ENCODE measurements around the gene ALCAM.

Gene ALCAM

GRCh38 chr3:105614288-105615030, 247.8 kb downstream of the ALCAM start:
- TF ChIP-seq, protein P1, sequence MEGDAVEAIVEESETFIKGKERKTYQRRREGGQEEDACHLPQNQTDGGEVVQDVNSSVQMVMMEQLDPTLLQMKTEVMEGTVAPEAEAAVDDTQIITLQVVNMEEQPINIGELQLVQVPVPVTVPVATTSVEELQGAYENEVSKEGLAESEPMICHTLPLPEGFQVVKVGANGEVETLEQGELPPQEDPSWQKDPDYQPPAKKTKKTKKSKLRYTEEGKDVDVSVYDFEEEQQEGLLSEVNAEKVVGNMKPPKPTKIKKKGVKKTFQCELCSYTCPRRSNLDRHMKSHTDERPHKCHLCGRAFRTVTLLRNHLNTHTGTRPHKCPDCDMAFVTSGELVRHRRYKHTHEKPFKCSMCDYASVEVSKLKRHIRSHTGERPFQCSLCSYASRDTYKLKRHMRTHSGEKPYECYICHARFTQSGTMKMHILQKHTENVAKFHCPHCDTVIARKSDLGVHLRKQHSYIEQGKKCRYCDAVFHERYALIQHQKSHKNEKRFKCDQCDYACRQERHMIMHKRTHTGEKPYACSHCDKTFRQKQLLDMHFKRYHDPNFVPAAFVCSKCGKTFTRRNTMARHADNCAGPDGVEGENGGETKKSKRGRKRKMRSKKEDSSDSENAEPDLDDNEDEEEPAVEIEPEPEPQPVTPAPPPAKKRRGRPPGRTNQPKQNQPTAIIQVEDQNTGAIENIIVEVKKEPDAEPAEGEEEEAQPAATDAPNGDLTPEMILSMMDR (IDR thresholded peaks at IDR 0.05; ENCODE audit: insufficient read depth, low read length, poor library complexity, severe bottlenecking): no peak
- H3K27me3 ChIP-seq (replicated peaks; ENCODE audit: control insufficient read depth, insufficient read depth, low read length): no peaks in the 10 kb centered on the region
- H3K4me3 ChIP-seq (replicated peaks; ENCODE audit: low read depth, low read length): no peak overlapping the region
- no peak for DNase-seq (ENCODE audit: extremely low read depth, insufficient read length)
- no peaks in the 10 kb centered on the region for H3K36me3 ChIP-seq (ENCODE audit: control insufficient read depth, insufficient read depth, low read length)

DNA sequence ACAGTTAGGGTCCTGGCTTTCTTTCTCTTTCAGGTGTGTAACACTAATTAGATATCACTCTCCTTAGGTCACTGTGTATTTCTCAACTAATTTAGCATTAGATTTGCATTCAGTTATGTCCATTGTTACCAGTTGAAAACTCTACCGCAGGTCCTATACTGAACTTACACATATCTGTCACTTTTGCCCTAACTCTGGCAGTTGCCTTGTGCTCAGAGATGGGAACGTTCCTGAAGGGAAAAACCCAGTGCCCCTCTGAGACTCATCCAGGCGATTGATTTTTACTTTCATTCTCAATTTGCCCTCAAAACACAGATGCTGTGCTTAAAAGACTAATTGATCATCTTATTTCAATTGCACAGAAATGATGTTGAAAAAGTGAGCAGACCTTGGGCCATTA, 249.1 kb downstream of the ALCAM start:
- no peak overlapping the region for H3K4me3 ChIP-seq (replicated peaks; ENCODE audit: low read depth, low read length)
- TF ChIP-seq, protein P1 (IDR thresholded peaks at IDR 0.05; ENCODE audit: insufficient read depth, low read length, poor library complexity, severe bottlenecking): no peak
- no peaks in the 10 kb centered on the region for H3K27me3 ChIP-seq (replicated peaks; ENCODE audit: control insufficient read depth, insufficient read depth, low read length)
- no peaks in the 10 kb centered on the region for H3K36me3 ChIP-seq (ENCODE audit: control insufficient read depth, insufficient read depth, low read length)
- DNase-seq (ENCODE audit: extremely low read depth, insufficient read length): no peak

- TF ChIP-seq, protein P1 (IDR thresholded peaks at IDR 0.05; ENCODE audit: insufficient read depth, low read length, poor library complexity, severe bottlenecking): no peak
- DNase-seq (ENCODE audit: extremely low read depth, insufficient read length): no peak
- no peaks in the 10 kb centered on the region for H3K27me3 ChIP-seq (replicated peaks; ENCODE audit: control insufficient read depth, insufficient read depth, low read length)
These were observed 249.8 kb downstream of the ALCAM start for GRCh38 chr3:105616374-105617121.

GRCh38 chr3:105618556-105618955, 251.8 kb downstream of the ALCAM start:
- TF ChIP-seq, protein P1 (IDR thresholded peaks at IDR 0.05; ENCODE audit: insufficient read depth, low read length, poor library complexity, severe bottlenecking): no peak
- no peak for DNase-seq (ENCODE audit: extremely low read depth, insufficient read length)
- Histone ChIP-seq H3K4me3 (replicated peaks; ENCODE audit: low read depth, low read length) (no peak overlapping the region), H3K36me3 (ENCODE audit: control insufficient read depth, insufficient read depth, low read length) (no peaks in the 10 kb centered on the region), H3K27me3 (replicated peaks; ENCODE audit: control insufficient read depth, insufficient read depth, low read length) (no peaks in the 10 kb centered on the region)

More at GRCh38 chr3:105616374-105617121, 249.8 kb downstream of the ALCAM start:
- Histone ChIP-seq H3K4me3 (replicated peaks; ENCODE audit: low read depth, low read length) (no peak overlapping the region), H3K36me3 (ENCODE audit: control insufficient read depth, insufficient read depth, low read length) (no peaks in the 10 kb centered on the region)

- DNase-seq (ENCODE audit: extremely low read depth, insufficient read length): no peak
- no peak overlapping the region for H3K4me3 ChIP-seq (replicated peaks; ENCODE audit: low read depth, low read length)
- H3K36me3 ChIP-seq (ENCODE audit: control insufficient read depth, insufficient read depth, low read length): no peaks in the 10 kb centered on the region
- TF ChIP-seq, protein P1 (IDR thresholded peaks at IDR 0.05; ENCODE audit: insufficient read depth, low read length, poor library complexity, severe bottlenecking): no peak
- H3K27me3 ChIP-seq (replicated peaks; ENCODE audit: control insufficient read depth, insufficient read depth, low read length): no peaks in the 10 kb centered on the region
These were observed 252.9 kb downstream of the ALCAM start for GRCh38 chr3:105619651-105620050.

All from GM06990 (cell line).